Measurements from ENCODE around the gene DDX47.

DNA sequence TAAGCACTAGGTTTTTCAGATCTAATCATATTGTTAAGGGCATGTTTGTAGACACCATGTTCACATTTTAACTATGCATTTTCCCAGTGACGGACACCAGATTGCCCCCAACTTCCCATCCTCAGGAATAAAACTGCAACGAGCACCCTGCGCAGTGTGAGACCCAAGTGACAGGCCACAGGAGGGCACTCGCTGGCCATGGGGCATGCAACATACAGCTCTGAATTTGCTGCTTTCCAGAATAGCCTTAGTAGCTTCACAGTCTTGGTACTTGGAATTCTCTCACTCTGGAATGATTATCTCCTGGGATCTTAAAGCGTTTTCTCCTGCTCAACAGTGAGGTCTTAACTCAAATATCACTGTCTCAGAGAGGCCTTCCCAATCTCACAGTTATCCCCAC is 972 bp upstream of the DDX47 start:
- TF ChIP-seq POLR2A (IDR thresholded peaks at IDR 0.05) (no peak), EP300 (IDR thresholded peaks at IDR 0.05) (no peak)
- TF ChIP-seq, protein P1, sequence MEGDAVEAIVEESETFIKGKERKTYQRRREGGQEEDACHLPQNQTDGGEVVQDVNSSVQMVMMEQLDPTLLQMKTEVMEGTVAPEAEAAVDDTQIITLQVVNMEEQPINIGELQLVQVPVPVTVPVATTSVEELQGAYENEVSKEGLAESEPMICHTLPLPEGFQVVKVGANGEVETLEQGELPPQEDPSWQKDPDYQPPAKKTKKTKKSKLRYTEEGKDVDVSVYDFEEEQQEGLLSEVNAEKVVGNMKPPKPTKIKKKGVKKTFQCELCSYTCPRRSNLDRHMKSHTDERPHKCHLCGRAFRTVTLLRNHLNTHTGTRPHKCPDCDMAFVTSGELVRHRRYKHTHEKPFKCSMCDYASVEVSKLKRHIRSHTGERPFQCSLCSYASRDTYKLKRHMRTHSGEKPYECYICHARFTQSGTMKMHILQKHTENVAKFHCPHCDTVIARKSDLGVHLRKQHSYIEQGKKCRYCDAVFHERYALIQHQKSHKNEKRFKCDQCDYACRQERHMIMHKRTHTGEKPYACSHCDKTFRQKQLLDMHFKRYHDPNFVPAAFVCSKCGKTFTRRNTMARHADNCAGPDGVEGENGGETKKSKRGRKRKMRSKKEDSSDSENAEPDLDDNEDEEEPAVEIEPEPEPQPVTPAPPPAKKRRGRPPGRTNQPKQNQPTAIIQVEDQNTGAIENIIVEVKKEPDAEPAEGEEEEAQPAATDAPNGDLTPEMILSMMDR (IDR thresholded peaks at IDR 0.05), result no peak

Data from gastroesophageal sphincter (tissue), 3 donors.